Germinal center (tissue), 1 donor: ENCODE results near the gene RBPJ.
"Not testable (repeated sequence)": the region's sequence is repeated elsewhere in the genome, so short reads cannot be mapped to it uniquely, and the experiment has no call there.

Source experiments
- DNase-seq: peaks from one replicate; pipeline ENCODE4 v3.0.0; 2012; ENCODE audit warnings: mixed read lengths, low spot score

The RBPJ gene

DNA sequence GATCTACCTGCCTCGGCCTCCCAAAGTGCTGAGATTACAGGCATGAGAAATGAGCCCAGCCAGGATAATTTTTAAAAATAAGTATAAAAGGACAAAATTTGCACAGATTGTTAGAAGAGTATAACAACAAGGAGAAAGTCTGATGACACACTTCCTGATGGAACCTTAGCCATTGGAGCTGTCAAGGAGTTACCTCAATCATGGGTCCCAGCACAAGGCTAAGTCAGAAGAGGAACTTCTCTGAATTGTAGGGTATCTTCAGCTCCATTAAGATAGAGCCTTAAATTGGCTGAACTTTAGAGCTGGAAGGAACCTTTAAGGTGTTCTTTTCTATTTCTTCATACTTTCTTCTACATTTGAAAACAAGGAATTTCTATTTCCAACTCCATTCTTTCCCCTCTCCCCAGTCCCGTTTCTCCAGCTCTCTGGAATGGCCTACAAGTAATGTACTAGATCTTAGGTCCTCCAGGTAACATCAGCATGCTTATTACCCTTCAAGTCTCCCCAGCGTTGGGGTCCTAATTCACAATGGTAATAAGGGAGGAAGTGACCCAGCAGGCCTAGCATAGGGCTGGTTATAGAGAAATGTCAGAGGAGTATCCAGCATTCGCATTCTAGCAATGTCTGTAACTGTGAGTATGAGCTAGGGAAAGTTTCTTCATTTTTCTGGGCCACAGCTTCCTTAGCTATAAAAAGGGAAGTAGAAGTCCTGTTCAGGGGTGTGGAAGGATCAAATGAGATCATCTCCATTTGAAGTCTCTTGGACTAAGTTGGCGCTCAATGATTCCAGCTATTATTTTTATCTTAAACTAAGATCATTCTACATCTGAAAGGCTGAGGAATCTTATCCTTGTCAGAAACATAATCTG lies 18.5 kb upstream of the RBPJ start:
- no peak for DNase-seq

- no peak for DNase-seq
Observed at GRCh38 chr4:26303008-26303407, 17.8 kb upstream of the RBPJ start.

GRCh38 chr4:26307037-26307800 lies 13.6 kb upstream of the RBPJ start:
- DNase-seq, result no peak

- DNase-seq, result no peak
Observed at GRCh38 chr4:26308568-26308967, 12.2 kb upstream of the RBPJ start.

DNA sequence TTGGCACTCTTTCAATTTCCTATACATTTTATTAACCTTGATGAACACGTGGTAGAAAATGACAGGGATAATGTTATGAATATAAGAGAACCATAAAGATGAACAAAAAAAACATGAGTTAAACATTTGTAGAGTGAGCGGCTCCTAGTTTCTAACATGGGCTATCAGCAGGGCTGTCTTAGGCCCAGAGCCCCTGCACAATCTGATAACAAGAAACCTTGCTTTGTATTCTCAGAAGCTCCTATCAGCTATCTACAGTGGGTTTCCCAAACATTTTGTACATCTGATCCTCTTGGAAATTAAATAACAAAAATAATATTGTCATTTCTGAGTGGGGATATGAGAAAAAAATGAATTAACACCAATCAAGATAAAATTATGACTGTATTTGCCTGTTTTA lies 10.6 kb upstream of the RBPJ start:
- DNase-seq, result no peak

DNA sequence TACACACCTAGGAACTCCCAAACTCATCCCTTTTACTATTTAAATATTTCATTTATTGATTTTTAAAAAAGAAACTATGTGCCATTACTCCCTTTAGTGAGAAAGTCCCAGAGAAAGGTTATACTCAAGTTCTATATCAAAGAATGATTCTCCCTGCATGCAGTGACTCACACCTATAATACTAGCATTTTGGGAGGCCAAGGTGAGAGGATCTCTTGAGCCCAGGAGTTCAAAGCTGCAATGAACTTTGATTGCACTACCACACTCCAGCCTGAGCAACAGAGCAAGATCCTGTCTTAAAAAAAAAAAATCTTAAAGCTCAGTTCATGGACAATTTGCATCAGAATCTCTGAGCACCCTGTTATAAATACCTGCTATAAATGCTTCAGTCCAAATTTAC lies 9.2 kb upstream of the RBPJ start:
- DNase-seq, result peak; percentile 12

- not testable (repeated sequence) for DNase-seq
Observed at GRCh38 chr4:26315316-26315932, 5.4 kb upstream of the RBPJ start.

DNA sequence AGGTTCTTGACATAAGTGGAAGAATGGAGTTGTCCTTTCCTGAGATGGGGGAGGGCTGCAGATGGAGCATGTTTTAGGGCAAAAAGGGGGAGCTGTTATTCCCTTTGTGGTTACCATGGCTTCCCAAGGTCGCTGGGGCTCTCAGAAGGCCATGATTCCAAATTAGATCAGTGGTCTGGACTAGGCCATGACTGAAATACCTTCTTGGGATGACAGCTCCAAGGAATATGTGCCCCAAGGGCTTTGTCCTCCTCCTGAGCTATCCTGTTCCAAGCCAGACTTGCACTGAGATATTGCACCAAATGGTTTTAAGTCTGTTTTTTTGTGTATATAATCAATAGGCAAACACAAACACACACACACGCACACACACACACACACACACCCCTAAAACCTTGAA lies 3.0 kb upstream of the RBPJ start:
- no peak for DNase-seq

- DNase-seq, result peak; percentile 93
Observed at GRCh38 chr4:26319467-26319948, 1.3 kb upstream of the RBPJ start.

DNA sequence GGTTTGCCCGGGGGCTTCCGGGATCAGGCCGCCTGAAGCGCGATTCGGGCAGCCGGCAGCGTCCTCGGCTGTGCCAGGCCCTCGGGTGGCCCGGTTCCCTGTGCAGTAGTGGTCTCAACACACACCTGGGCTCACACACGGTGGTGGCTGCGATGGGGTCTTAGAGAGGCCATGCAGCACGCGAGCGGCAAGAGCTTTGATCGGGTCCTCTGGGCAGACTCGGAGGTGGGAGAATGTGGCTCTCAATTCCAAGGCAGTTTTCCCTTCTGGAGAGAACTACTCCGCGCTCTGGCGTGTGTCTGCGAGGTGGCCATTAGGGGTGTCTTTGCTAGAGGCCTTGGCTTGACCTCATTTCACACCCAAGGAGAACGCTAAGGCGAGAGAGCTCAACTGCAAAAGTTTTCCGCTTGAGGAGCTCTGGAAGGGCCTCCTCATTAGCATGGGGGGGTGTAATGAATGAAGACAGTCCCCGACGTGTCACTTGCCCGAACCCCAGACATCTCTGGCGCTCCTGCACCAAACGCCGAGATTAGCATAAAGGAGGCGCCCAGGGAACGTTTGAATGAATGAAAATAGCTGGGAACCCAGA lies 771 bp upstream of the RBPJ start:
- peak; percentile 71 for DNase-seq

DNA sequence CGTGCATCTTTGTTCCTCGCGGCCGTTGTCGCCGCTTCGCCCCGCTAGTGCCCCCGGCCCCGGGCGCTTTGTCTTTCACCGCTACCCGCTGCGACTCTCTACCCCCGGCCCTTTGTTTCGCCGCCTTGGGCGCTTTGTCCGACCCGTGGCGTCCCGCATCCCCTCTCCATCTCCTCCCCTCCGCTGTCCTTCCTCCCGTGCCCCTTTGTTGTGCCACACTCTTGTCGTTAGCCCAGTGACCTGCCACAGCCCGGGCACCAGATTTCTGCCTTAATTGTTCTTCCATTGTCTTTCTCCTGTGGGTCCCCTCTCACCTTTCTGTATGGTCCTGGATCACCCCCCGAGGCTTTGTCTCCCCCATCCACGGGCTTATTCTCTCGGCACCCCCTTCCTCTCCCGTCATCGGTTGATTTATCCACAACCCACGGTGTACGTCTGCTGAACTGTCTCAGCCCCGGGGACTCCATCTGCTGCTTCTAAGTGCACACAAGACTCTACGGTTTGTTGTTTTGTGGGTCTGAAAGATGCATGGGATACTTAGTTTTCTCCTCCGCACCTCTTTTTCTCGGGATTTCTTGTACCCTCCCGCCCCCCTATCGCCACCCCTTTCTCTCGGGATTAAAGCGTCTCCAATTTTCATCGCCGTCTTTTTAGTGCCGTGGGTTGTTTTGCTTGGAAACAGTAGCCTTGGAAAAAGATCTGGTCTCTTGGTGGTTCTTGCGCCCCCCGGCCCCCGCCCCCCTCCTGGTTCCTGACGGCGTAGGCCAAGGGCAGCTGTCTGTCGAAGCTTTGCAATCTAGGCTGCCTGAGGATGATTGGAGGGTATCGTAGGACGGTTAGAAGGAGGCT lies 783 bp downstream of the RBPJ start:
- DNase-seq, result peak; percentile 17

DNA sequence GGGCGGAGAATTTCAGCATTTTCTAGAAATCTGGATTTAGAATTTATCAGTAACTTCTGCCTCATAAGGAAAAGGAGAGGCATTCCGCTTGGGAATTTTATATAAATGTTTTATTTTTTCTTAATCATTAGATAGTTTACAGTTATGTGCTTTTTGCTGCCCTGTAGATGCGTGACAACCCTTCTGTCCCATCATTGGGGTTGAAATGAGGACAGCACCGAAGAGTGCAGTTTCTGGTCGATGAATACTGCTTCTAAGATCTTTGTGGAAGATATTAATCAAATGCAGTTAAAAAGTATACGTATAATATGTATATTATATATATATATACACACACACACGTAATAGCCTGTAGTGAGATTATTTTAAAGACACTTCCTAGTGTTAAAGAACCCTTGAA lies 1.5 kb downstream of the RBPJ start:
- DNase-seq, result no peak

DNA sequence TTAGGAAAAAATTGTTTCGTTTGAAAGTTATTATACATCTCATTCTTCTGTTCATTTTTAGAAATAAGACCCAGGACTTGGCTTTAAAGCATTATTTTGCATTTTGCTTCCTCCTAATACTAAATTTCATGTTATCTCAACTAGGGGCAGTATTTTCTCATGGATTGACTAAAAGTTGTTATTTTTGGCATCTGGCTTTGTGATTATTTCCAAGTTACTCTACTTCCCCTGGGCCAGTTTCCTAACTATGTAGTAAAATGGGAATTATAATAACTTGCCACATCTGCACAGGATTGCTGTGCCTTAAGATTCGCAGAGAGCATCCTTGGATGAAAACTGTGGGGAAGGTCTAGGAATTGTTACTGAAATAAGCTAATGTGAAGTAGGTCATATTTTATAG lies 3.0 kb downstream of the RBPJ start:
- no peak for DNase-seq

DNA sequence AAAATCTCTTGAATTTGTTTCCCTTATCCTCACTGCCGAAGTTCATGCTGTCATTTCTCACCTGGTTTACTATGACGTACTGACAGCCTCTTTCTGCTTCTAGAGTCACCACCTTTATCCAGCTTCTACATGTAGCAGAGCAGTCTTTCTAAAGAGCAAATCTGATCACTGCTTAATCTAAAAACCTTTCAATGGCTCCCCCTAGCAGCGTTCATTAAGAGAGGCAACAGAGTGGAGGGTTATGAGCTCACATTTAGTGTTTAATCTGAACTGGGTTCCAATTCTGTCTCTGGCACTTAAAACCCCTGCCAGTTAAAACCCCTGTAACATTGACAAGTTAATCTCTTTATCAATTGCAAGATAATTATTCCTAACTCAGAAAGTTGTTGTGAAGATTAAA lies 4.4 kb downstream of the RBPJ start:
- no peak for DNase-seq

- no peak for DNase-seq
Observed at GRCh38 chr4:26326791-26327190, 6.0 kb downstream of the RBPJ start.

- peak; percentile 49 for DNase-seq
Observed at GRCh38 chr4:26330186-26330787, 9.5 kb downstream of the RBPJ start.

DNA sequence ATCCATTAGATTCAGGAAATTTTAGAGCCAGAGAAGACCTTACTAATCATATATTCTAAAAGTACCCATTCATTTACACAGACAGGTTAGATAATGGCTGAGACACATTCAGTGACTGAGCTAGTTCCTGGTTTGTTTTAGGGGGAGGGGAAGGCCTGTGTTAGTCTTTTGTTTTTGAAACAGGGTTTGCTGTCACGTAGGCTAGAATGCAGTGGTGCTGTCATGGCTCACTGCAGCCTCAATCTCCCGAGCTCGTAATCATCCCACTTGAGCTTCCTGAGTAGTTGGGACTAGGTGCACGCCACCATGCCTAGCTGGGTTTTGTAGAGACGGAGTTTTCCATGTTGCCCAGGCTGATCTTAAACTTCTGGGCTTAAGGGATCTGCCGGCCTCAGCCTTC lies 10.1 kb downstream of the RBPJ start:
- no peak for DNase-seq

- no peak for DNase-seq
Observed at GRCh38 chr4:26331380-26331950, 10.7 kb downstream of the RBPJ start.

GRCh38 chr4:26334366-26334765 lies 13.6 kb downstream of the RBPJ start:
- no peak for DNase-seq

GRCh38 chr4:26337612-26338011 lies 16.8 kb downstream of the RBPJ start:
- no peak for DNase-seq
